Psoas muscle (tissue), 8 donors: Measurements from ENCODE around the gene GABPB2. TPM values are rescaled to one million over a fixed set of nuclear protein-coding genes. Genes with fewer than 3 reads are reported as not detected.
A peak's percentile ranks its signal among the peaks of the same experiment; 100 is the strongest.

Experiments
- ATAC-seq, 4 donors: fragments of 200-7000 bp; cut with Tn5 transposase; one replicate each; pipeline ENCODE4 v1.9.1; 2020; ENCODE audit warnings: moderate library complexity in 3 of 4, mild to moderate bottlenecking in 2 of 4
- DNase-seq, 2 donors: peaks; one replicate each; pipeline ENCODE4 v3.0.0-alpha.2; 2020
- H3K27ac ChIP-seq: fragments of 200-600 bp; one replicate; pipeline ENCODE4 v1.8.0; 2022
- H3K27me3 ChIP-seq, 3 donors: fragments of 200-600 bp in 1 of 3; one replicate each; pipeline versions ENCODE4 v1.6.1 to v1.8.0; 2013 to 2022; ENCODE audit warnings: low read length in 2 of 3, mild to moderate bottlenecking in 2 of 3, moderate library complexity in 1 of 3; ENCODE audit not compliant: insufficient read depth in 3 of 3
- H3K36me3 ChIP-seq, 2 donors: fragments of 200-600 bp in 1 of 2; one replicate each; pipeline versions ENCODE4 v1.6.1 to v1.8.0; 2013 to 2022; ENCODE audit warnings: low read depth in 1 of 2, mild to moderate bottlenecking in 1 of 2, moderate library complexity in 1 of 2; ENCODE audit not compliant: insufficient read depth in 1 of 2
- H3K4me1 ChIP-seq: fragments of 200-600 bp; one replicate; pipeline ENCODE4 v1.8.0; 2022
- H3K4me3 ChIP-seq: fragments of 200-600 bp; one replicate; pipeline ENCODE4 v1.8.0; 2022; ENCODE audit warnings: mild to moderate bottlenecking
- H3K9me3 ChIP-seq: fragments of 200-600 bp; one replicate; pipeline ENCODE4 v1.8.0; 2022
- CTCF ChIP-seq: fragments of 200-600 bp; IDR thresholded peaks from one replicate; pipeline ENCODE4 v1.8.0; 2022; ENCODE audit warnings: antibody characterized with exemption
- WGBS, 3 donors: extraction: QIAGEN DNeasy Blood & Tissue Kit; methylation state at CpG; one replicate each; pipeline versions ENCODE4 v1.1.6 to v1.1.7; 2013; 5-methylcytosine and 5-hydroxymethylcytosine counted together
- intact Hi-C, 2 donors: fragments of 100-400 bp; cut with DNase I; formaldehyde crosslinking; loops; one replicate each; pipeline versions ENCODE4 v1.11.0 to v1.14.2; 2022
- polyA plus RNA-seq, 3 donors: library from polyadenylated mRNA; stranded (reverse); fragments of 200-250 nt; gene quantifications; one replicate each; pipeline ENCODE4 v1.2.3, GENCODE V29; 2013
- total RNA-seq, 4 donors: library from RNA; stranded (reverse); fragmentation: NEBNext Ultra II Directional in 2 of 4; extraction: Animal tissue kit (Norgen Biotek cat#: 25700) in 2 of 4; gene quantifications; one replicate each; pipeline versions ENCODE4 v1.2.1 to v1.2.4, GENCODE V29; 2021 to 2023
- donor health status: healthy with polysubstance abuse.
- donor health status: DM: no; HTN: no; CAD: no; lungs with moderate emphysema.
- donor health status: Bipolar disorder and iron deficiency.
- donor health status: healthy.
- donor health status: DM: yes; HTN: yes; CAD: no.
- donor health status: DM: no; HTN: no; CAD: no.
- donor health status: DM: no; HTN: no; CAD: no.
- donor health status: DM: yes; HTN: yes; CAD: no.

GABPB2 gene
- total and polyA plus RNA-seq, 7 donors, result 2.6 to 15.9 (median 8.2) TPM

GRCh38 chr1:151132335-151133017 lies 61.9 kb downstream of the GABPB2 start:
- H3K36me3 ChIP-seq, result peaks cover 0 to 57% of the 10 kb centered on the region in 2 donors
- no peak for ATAC-seq

GRCh38 chr1:151133018-151133806 lies 62.7 kb downstream of the GABPB2 start:
- WGBS, 3 donors, result 73 to 78% (median 76%) methylated on average over 46 to 65 of the region's 65 CpGs
- intact Hi-C loops, result no loop called here
- H3K4me1 ChIP-seq, result peaks cover 4% of the 10 kb centered on the region
- ATAC-seq (no peak), DNase-seq (no peak)
- H3K36me3 ChIP-seq, result peaks cover 0 to 65% of the 10 kb centered on the region in 2 donors
- TF ChIP-seq CTCF, result no peak
- H3K27me3 ChIP-seq, result no peaks in the 10 kb centered on the region
- H3K27ac ChIP-seq, result no peak overlapping the region
- no peak overlapping the region for H3K4me3 ChIP-seq
- H3K9me3 ChIP-seq, result no peaks in the 10 kb centered on the region

More at GRCh38 chr1:151132335-151133017, 61.9 kb downstream of the GABPB2 start:
- TF ChIP-seq CTCF, result no peak
- WGBS, 3 donors, result 74 to 81% (median 80%) methylated on average over 56 to 74 of the region's 74 CpGs
- Histone ChIP-seq H3K9me3 (no peaks in the 10 kb centered on the region), H3K27ac (peak overlapping the region; percentile 36), H3K27me3 (no peaks in the 10 kb centered on the region), H3K4me3 (no peak overlapping the region), H3K4me1 (peaks cover 4% of the 10 kb centered on the region)
- intact Hi-C loops, result no loop called here
- no peak for DNase-seq

DNA sequence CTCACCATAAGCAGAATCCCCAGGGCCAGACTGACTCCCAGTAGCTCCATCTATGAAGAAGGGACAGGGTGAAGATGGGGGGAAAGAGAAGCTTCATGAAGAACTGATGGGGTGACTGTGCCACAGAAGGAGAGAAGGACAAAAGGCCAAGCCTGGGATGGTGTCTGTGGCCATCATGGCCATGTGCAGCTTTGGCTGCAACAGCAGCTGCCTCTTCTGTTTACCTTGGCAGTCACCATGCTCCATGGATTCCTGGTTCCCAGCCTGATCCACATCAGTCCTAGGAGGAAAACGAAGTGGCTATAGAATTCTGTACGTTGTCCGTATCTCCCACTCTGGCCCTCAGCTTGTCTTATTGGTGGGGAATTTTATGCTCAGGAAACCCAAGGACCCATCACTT lies 63.8 kb downstream of the GABPB2 start:
- no peak for ATAC-seq
- no peak for TF ChIP-seq CTCF
- Histone ChIP-seq H3K27ac (no peak overlapping the region), H3K36me3 (peaks cover 0 to 77% of the 10 kb centered on the region in 2 donors), H3K27me3 (no peaks in the 10 kb centered on the region), H3K4me3 (no peak overlapping the region), H3K9me3 (no peaks in the 10 kb centered on the region), H3K4me1 (peaks cover 4% of the 10 kb centered on the region)
- intact Hi-C loops, result no loop called here
- WGBS, 3 donors, result 33 to 57% (median 49%) methylated on average over 3 of the region's 3 CpGs
- no peak for DNase-seq

DNA sequence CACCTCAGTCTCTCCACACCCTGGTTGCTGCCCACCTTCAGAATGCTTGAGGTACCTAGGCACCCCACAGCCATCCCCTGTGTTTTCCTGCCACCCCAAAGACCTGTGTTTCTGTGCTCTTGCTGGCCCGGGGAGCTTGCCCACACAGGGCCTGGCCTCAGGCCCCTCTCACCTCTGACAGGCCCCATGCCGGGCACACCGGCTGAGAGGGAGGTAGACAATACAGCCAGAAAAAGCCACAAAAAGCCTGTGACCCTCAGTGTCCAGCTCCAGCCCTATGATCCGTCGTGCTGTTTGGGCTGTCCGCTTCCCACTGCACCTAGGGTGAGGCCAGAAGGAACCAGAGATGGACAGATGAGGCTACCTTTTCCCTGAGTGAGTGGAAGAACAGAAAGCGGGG lies 64.4 kb downstream of the GABPB2 start:
- TF ChIP-seq CTCF, result no peak
- intact Hi-C loops, result no loop called here
- Histone ChIP-seq H3K36me3 (peaks cover 0 to 83% of the 10 kb centered on the region in 2 donors), H3K4me3 (no peak overlapping the region), H3K27ac (no peak overlapping the region), H3K4me1 (peaks cover 4% of the 10 kb centered on the region), H3K9me3 (no peaks in the 10 kb centered on the region), H3K27me3 (no peaks in the 10 kb centered on the region)
- WGBS, 3 donors, result 93 to 95% (median 93%) methylated on average over 7 of the region's 7 CpGs
- no peak for DNase-seq
- no peak for ATAC-seq
